SK-N-SH (cell line): Measurements from ENCODE around the gene KLHL30.

Experiments used
- CHD2 ChIP-seq: fragments of 150-350 bp; IDR thresholded peaks from 2 replicates; pipeline ENCODE4 v1.6.1; 2018; ENCODE audit warnings: low read length; ENCODE audit not compliant: partially characterized antibody
- EP300 ChIP-seq, 2 experiments: IDR thresholded peaks; 2 replicates each; pipeline versions ENCODE4 v1.4.0 to v1.6.1; 2012; ENCODE audit warnings: borderline replicate concordance in 1 of 2, low read depth in 1 of 2, low read length in 1 of 2
- EZH2phosphoT487 ChIP-seq: fragments of 200-600 bp; sonication (generic); IDR thresholded peaks from 2 replicates; pipeline ENCODE4 v1.6.1; 2017; ENCODE audit warnings: low read depth, mixed run types, mild to moderate bottlenecking, antibody characterized with exemption, moderate library complexity, borderline replicate concordance
- FOXM1 ChIP-seq: IDR thresholded peaks from 2 replicates; pipeline ENCODE4 v1.4.0; 2012; ENCODE audit warnings: low read depth, mild to moderate bottlenecking
- GATA2 ChIP-seq: sonication (generic); formaldehyde crosslinking; IDR thresholded peaks from 2 replicates; pipeline ENCODE4 v1.5.0; 2020; ENCODE audit warnings: mild to moderate bottlenecking, missing genetic modification reagents
- PBX3 ChIP-seq: IDR thresholded peaks from 2 replicates; pipeline ENCODE4; 2012
- RAD21 ChIP-seq: IDR thresholded peaks from 2 replicates; pipeline ENCODE4 v1.6.1; 2012; ENCODE audit warnings: mild to moderate bottlenecking, low read length
- RCOR1 ChIP-seq: fragments of 150-350 bp; IDR thresholded peaks from 2 replicates; pipeline ENCODE4 v1.6.1; 2017; ENCODE audit warnings: antibody characterized with exemption, low read length
- REST ChIP-seq: IDR thresholded peaks from 2 replicates; pipeline ENCODE4 v1.6.1; 2012; ENCODE audit warnings: mild to moderate bottlenecking, low read depth, low read length, moderate library complexity
- RXRA ChIP-seq: IDR thresholded peaks from 2 replicates; pipeline ENCODE4 v1.4.0; 2012; ENCODE audit warnings: low read depth, mild to moderate bottlenecking, borderline replicate concordance
- SIN3A ChIP-seq: IDR thresholded peaks from 2 replicates; pipeline ENCODE4 v1.6.1; 2012; ENCODE audit warnings: low read depth, mild to moderate bottlenecking, low read length, moderate library complexity, borderline replicate concordance
- YY1 ChIP-seq: IDR thresholded peaks from 2 replicates; pipeline ENCODE4 v1.4.0; 2012; ENCODE audit warnings: low read depth, mild to moderate bottlenecking
- TF ChIP-seq, protein P1 (sequence below): IDR thresholded peaks from 2 replicates; pipeline ENCODE4 v1.4.0; 2012; ENCODE audit warnings: low read depth, borderline replicate concordance
- TF ChIP-seq, protein P2 (sequence below): fragments of 200-600 bp; sonication (generic); IDR thresholded peaks from 2 replicates; pipeline ENCODE4 v1.6.1; 2017; ENCODE audit warnings: antibody characterized with exemption, mild to moderate bottlenecking, moderate library complexity

- TF ChIP-seq, protein P1, sequence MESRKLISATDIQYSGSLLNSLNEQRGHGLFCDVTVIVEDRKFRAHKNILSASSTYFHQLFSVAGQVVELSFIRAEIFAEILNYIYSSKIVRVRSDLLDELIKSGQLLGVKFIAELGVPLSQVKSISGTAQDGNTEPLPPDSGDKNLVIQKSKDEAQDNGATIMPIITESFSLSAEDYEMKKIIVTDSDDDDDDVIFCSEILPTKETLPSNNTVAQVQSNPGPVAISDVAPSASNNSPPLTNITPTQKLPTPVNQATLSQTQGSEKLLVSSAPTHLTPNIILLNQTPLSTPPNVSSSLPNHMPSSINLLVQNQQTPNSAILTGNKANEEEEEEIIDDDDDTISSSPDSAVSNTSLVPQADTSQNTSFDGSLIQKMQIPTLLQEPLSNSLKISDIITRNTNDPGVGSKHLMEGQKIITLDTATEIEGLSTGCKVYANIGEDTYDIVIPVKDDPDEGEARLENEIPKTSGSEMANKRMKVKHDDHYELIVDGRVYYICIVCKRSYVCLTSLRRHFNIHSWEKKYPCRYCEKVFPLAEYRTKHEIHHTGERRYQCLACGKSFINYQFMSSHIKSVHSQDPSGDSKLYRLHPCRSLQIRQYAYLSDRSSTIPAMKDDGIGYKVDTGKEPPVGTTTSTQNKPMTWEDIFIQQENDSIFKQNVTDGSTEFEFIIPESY: no peak
- TF ChIP-seq EP300 (IDR thresholded peaks at IDR 0.05; ENCODE audit: borderline replicate concordance in 1 of 2, low read depth in 1 of 2, low read length in 1 of 2) (no peak), SIN3A (no peak), CHD2 (no peak), EZH2phosphoT487 (no peak), GATA2 (CRISPR knock-in tag) (no peak), YY1 (no peak), RCOR1 (no peak), REST (no peak), FOXM1 (no peak), RAD21 (no peak), PBX3 (no peak), RXRA (no peak)
- TF ChIP-seq, protein P2, sequence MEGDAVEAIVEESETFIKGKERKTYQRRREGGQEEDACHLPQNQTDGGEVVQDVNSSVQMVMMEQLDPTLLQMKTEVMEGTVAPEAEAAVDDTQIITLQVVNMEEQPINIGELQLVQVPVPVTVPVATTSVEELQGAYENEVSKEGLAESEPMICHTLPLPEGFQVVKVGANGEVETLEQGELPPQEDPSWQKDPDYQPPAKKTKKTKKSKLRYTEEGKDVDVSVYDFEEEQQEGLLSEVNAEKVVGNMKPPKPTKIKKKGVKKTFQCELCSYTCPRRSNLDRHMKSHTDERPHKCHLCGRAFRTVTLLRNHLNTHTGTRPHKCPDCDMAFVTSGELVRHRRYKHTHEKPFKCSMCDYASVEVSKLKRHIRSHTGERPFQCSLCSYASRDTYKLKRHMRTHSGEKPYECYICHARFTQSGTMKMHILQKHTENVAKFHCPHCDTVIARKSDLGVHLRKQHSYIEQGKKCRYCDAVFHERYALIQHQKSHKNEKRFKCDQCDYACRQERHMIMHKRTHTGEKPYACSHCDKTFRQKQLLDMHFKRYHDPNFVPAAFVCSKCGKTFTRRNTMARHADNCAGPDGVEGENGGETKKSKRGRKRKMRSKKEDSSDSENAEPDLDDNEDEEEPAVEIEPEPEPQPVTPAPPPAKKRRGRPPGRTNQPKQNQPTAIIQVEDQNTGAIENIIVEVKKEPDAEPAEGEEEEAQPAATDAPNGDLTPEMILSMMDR: no peak
Observed at GRCh38 chr2:238107525-238108422, 30.7 kb upstream of the KLHL30 start.
